ENCODE results near the gene HMSD.
"Not testable (repeated sequence)": the region's sequence is repeated elsewhere in the genome, so short reads cannot be mapped to it uniquely, and the experiment has no call there.

HMSD gene, protein sequence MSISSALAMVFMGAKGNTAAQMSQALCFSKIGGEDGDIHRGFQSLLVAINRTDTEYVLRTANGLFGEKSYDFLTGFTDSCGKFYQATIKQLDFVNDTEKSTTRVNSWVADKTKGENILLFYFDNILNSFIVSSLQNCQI

GRCh38 chr18:63949068-63949737 lies at the start of gene HMSD:
HMSD (plus strand) TSS chr18:63949301; CDS start chr18:63953456, 4,155 bp downstream.
- DNase-seq (ENCODE audit: low read depth), result peak; percentile 24

DNA sequence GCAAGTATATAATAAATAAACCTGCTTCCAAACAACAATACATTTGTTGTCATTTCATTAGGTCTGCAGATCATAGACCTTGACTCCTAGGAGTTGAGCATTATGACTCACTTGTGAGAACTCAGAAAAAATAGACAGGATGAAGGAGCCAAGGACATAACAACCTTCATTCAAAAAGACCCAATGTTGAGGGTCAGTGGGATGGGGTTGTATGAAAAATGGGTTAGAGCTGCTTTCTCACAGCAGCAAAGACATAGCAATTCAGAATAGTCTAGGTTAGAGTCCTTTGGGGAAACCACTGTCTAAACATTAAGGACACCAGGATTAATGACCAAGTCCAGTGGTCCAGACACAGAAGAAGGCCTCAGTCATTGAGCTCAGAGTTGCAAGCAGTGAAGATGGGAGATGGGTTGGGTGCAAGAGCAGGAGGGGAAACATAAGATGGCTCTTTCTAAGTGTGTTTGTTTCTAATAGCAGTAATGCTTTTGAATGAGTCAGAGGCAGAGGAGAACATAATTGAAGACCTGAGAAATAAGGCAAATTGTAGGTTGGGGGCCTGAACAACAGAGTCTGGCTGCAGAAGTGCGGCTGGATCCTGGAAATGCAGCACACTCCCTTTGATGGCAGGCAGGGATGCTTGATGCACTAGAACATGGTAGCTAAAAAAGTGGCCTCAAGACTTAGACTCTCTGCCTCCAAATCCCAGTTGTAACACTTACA lies 45.1 kb upstream of the HMSD start:
- no peak for DNase-seq (ENCODE audit: low read depth)

GRCh38 chr18:63904694-63905093 lies 44.4 kb upstream of the HMSD start:
- DNase-seq (ENCODE audit: low read depth), result no peak

- DNase-seq (ENCODE audit: low read depth), result no peak
Observed at GRCh38 chr18:63905361-63905760, 43.7 kb upstream of the HMSD start.

- DNase-seq (ENCODE audit: low read depth), result no peak
Observed at GRCh38 chr18:63906056-63906455, 43.0 kb upstream of the HMSD start.

GRCh38 chr18:63907664-63908063 lies 41.4 kb upstream of the HMSD start, which contains the start of gene SERPINB10:
SERPINB10 (plus strand) TSS chr18:63907958; CDS start chr18:63915511, 7,553 bp downstream.
- DNase-seq (ENCODE audit: low read depth), result no peak

DNA sequence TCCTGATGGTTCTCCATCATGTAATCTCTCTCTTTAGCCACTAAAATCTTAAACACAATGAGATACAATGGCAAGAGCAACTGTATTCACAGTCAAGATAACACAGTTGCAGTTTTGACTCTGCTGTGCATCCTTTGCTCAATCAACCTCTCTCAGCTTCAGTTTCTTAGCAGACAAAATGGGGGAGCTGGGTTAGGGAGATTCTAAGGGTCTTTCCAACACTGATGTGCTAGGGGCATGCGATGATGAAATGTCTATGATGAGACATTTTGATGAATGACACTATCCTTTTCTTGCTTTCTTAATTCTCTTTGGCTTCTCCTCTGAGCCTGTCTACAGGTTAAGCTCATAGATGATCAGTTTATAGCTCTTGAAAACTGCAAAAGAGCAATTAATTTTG lies 40.2 kb upstream of the HMSD start:
- no peak for DNase-seq (ENCODE audit: low read depth)

DNA sequence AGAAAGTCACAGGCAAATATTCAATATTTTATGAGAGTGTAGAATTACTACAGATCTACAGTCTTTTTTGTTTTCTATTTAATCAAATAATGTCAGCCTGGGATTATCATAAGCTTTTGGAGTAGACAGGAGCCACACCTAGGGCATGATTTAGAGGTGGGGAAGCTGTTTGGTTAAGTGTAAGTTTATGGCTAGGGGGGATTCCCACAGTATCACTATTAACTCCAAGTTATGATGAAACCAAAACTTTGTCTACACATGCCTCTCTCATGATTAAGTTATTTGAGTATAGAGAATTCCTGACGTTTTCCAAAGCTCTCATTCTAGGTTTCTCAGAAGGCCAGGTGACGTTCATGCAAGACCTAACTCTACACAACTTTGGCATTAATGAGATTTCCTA lies 39.2 kb upstream of the HMSD start:
- DNase-seq (ENCODE audit: low read depth), result no peak

DNA sequence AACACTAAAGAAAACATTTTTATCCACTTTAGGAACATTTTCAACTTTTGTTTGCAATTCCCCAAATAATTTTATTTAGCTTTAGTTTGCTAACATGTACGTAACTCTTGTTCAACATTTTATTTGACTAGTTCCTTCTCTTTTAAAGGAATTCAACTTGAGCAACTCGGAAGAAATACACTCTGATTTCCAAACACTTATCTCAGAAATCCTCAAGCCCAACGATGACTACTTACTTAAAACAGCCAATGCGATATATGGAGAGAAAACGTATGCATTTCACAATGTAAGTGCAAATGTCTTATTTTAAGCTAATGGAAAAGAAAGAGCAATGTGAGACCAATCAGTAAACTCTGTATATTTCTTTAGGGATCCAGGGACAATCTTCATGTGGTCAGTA lies 31.3 kb upstream of the HMSD start:
- no peak for DNase-seq (ENCODE audit: low read depth)

DNA sequence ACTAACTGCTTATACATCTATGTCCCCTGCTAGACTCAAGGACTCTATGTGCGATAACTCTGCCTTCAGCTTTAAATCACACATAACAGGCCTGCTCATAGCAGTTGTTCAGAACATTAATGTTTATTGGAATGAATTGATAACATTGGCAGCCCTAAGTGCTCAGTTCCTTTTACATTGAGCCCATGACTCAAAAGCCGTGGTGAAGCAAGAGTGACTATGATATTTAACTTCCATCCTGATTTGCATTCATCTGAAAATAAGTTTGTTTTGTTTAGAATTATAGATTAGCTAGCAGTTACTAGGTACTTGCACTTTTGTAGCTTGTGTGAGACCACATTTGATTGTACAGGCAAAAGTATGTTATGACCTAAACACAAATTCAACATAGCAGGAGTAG lies 27.1 kb upstream of the HMSD start:
- DNase-seq (ENCODE audit: low read depth), result no peak

DNA sequence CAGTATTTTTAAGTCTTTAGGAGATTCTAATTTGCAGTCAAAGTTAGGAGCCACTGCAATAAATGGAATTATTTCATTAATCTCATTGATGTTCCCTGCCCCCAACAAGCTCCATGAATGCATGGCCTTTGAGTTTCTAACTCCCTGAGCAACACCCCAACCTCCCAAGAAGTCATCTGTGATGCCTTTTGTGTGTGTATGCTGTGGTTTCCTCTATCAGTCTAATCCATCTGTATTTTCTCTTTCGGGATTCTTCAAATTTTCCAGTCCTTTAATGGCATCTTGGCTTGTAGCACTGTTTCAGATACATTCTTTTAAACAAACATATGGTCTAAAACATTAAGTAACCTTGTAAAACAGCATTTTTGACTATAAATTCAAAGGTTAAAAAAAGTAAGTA lies 24.6 kb upstream of the HMSD start:
- DNase-seq (ENCODE audit: low read depth), result no peak

GRCh38 chr18:63928331-63928730 lies 20.8 kb upstream of the HMSD start:
- no peak for DNase-seq (ENCODE audit: low read depth)

DNA sequence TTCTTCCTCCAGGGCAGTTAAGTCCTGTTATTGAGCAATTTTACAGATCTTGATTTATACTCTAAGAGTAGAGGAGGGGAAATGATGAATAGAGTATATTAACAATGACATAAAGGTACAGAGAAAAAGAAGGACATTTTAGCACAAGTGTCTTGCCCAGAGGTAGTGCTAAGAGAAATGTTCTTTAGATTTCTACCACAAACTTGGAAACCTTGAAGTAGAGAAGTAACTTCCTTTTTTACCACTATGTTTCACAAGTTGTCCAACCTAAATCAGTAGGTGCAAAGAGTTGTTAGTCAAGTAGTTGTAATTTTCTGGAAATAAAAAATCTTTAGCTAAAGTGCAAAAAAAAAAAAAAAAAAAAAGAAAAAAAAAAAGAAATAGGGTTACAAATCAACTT lies 19.7 kb upstream of the HMSD start:
- not testable (repeated sequence) for DNase-seq (ENCODE audit: low read depth)

DNA sequence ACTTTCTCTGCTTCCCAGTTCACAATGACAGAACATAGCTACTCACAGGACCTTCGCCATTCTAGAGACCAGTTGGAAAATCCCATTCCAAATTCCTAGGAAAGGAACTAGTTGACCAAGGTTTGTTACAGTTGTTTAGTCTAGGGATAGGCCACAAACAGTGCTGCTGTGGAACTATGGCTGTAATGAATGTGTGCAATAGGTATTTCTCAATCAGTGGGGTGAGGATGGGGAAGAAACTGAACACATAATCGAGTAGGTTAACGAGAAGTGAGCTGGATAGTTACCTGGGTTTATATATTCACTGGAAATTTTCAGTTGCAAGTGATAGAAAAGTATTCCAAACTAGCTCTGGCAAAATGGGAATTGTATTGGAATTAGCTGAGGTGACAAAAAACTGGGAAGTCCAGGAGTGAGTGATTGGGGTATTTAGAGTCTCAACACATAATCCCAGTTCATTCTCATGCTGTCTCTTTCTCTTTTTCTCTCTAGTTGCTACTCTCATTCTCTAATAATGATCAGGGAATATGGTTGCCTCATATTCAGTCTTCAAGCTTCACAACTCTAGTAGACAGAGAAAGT lies 18.2 kb upstream of the HMSD start:
- no peak for DNase-seq (ENCODE audit: low read depth)

- DNase-seq (ENCODE audit: low read depth), result peak; percentile 22
Observed at GRCh38 chr18:63936156-63936931, 12.8 kb upstream of the HMSD start.

DNA sequence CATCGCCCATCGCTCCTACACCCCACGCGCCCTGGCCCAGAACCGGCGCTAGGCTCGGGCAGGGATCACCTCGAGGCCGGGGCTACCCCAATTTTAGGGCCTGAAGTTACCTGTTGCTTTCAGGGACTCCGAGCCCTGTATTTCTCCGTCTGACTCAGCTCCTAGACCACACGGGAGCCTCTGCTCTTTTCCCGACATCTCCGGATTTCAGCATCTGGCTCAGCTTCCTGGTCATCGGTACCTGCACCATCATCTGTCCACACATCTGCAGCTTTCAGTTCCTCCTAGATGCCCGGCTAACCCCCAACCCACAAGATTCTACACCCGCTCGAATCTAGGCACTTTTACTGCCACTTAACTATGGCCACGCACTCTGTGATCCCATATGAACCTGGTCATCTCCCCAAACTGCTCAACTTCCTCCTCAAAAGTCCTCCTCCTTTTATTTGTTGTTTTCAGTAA lies 12.1 kb upstream of the HMSD start:
- no peak for DNase-seq (ENCODE audit: low read depth)

DNA sequence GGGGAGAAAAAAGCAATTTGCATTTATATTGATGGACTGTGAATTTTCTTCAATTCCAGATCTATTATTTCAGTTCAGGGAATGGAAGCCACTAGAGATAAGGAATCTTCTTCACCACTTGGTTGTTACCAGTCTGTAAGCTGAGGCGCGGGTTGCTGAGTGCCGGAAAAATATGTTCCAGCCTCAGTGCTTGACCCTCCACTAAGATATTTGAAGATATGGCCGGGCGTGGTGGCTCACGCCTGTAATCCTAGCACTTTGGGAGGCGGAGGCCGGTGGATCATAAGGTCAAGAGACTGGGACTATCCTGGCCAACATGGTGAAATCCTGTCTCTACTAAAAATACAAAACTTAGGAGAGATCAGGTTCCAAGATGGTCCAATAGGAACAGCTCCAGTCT lies 9.1 kb upstream of the HMSD start:
- no peak for DNase-seq (ENCODE audit: low read depth)

- DNase-seq (ENCODE audit: low read depth), result not testable (repeated sequence)
Observed at GRCh38 chr18:63940543-63941050, 8.5 kb upstream of the HMSD start.

DNA sequence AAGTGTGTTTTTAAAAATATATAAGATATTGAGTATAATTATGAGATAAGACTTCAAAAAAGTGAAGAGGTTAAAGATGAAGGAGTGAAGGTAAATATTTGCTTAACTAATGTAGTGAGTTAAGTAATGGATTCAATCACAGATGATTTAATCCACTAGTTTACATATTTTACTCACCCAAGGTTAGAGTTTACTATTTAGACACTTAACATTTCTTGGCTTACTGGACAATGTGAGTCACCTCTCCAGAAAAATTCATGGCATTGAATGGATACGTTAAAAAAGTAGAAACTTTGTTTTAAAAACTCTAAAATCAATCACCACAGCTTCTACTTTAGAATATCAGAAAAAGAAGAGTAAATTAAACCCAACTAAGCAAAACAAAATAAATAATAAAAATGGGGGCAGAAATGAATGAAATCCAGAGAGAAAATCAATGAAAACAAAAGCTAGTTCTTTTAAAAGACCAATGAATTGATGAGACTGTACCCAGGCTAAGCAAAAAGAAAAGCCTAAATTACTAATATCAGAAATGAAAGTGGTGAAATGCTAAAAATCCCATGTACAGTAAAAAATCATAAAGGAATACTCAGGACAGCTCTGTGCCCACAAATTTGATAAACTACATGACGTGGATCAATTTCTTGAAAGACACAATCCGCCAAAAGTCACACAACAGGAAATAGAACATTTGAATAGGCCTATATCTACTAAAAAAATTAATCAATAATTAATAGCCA lies 1.9 kb upstream of the HMSD start:
- DNase-seq (ENCODE audit: low read depth), result no peak

GRCh38 chr18:63951302-63951705 lies 2.2 kb downstream of the HMSD start:
- DNase-seq (ENCODE audit: low read depth), result no peak

- no peak for DNase-seq (ENCODE audit: low read depth)
Observed at GRCh38 chr18:63953811-63954210, 4.7 kb downstream of the HMSD start.
